Measurements from ENCODE around the gene HELZ. TPM values are rescaled to one million over a fixed set of nuclear protein-coding genes. Genes with fewer than 3 reads are reported as not detected.

Gene HELZ
- total and polyA plus RNA-seq, 2 donors (not counting 1 experiment from before 2014, with no cell fraction given) = 10.4 to 97.8 TPM

GRCh38 chr17:67285360-67285759, 40.4 kb upstream of the HELZ start:
- TF ChIP-seq EZH2 (IDR thresholded peaks at IDR 0.05; ENCODE audit: borderline replicate concordance, insufficient read depth, low read depth, low read length, poor library complexity, severe bottlenecking) = no peak
- H3K4me1 Mint-ChIP-seq = peaks cover 3% of the 10 kb centered on the region
- H2AFZ ChIP-seq (ENCODE audit: insufficient read depth, low read depth, low read length, poor library complexity, severe bottlenecking) = no peak overlapping the region
- H3K4me3 ChIP-seq (ENCODE audit: control extremely low read depth in 1 of 5, extremely low read depth in 1 of 5, insufficient read depth in 1 of 5, low read depth in 2 of 5, low read length in 4 of 5) = no peak overlapping the region
- no peaks in the 10 kb centered on the region for H4K20me1 ChIP-seq (ENCODE audit: control insufficient read depth, insufficient read depth, low read length, poor library complexity, severe bottlenecking)
- ChIA-PET CTCF (interaction anchor here (3.6 kb wide), 1 partner anchor 8 kb away, joined by 11 read pairs; no protein-coding TSS in a partner anchor), POLR2A (no interaction called here)
- no peaks in the 10 kb centered on the region for H3K36me3 ChIP-seq (replicated peaks in 1 of 2; ENCODE audit: control extremely low read depth in 1 of 2, control insufficient read depth in 1 of 2, extremely low read depth in 1 of 2, insufficient read depth in 2 of 2, low read length in 1 of 2)
- H3K27me3 ChIP-seq (replicated peaks in 1 of 4; ENCODE audit: control extremely low read depth in 1 of 4, control insufficient read depth in 3 of 4, insufficient read depth in 4 of 4, low read length in 3 of 4) = no peaks in the 10 kb centered on the region
- no CpG with 5 or more reads among the region's 1 CpG for WGBS (ENCODE audit: insufficient coverage)
- H3K4me3 Mint-ChIP-seq = no peak overlapping the region
- no peaks in the 10 kb centered on the region for H3K79me2 ChIP-seq (ENCODE audit: control insufficient read depth, insufficient read depth, low read length)
- no peaks in the 10 kb centered on the region for H3K27me3 Mint-ChIP-seq
- H3K9me3 ChIP-seq (ENCODE audit: control extremely low read depth in 1 of 3, control insufficient read depth in 2 of 3, insufficient read depth in 1 of 3, low read length in 2 of 3) = no peaks in the 10 kb centered on the region
- no peaks in the 10 kb centered on the region for H3K9me3 Mint-ChIP-seq (ENCODE audit: insufficient read depth)
- intact Hi-C loops (cut with micrococcal nuclease) = no loop called here
- H3K27ac Mint-ChIP-seq = no peak overlapping the region
- no peak overlapping the region for H3K9ac ChIP-seq (ENCODE audit: low read length)
- no peaks in the 10 kb centered on the region for H3K4me1 ChIP-seq (ENCODE audit: control insufficient read depth in 2 of 2, insufficient read depth in 2 of 2, low read length in 2 of 2)
- H3K4me2 ChIP-seq (replicated peaks; ENCODE audit: low read depth, low read length, poor library complexity, severe bottlenecking) = no peak overlapping the region
- no peak for DNase-seq
- no peak for ATAC-seq (ENCODE audit: low read depth)
- no peak overlapping the region for H3K27ac ChIP-seq (ENCODE audit: low read length in 2 of 2)

GRCh38 chr17:67283731-67284516, 38.9 kb upstream of the HELZ start:
- no peak for TF ChIP-seq EZH2 (IDR thresholded peaks at IDR 0.05; ENCODE audit: borderline replicate concordance, insufficient read depth, low read depth, low read length, poor library complexity, severe bottlenecking)
- no peak for TF ChIP-seq CTCF (IDR thresholded peaks at IDR 0.05)
- CTCF ChIA-PET = interaction anchor here (0.6 to 3.6 kb wide), 2 partner anchors 9 to 40 kb away, joined by 3 to 11 read pairs; no protein-coding TSS in a partner anchor
- H3K27ac Mint-ChIP-seq = no peak overlapping the region

More at GRCh38 chr17:67283731-67284516, 38.9 kb upstream of the HELZ start:
- 85% methylated on average over 2 of the region's 5 CpGs for WGBS (ENCODE audit: insufficient coverage)
- Histone ChIP-seq H3K4me3 (ENCODE audit: control extremely low read depth in 1 of 5, extremely low read depth in 1 of 5, insufficient read depth in 1 of 5, low read depth in 2 of 5, low read length in 4 of 5) (no peak overlapping the region), H3K79me2 (ENCODE audit: control insufficient read depth, insufficient read depth, low read length) (no peaks in the 10 kb centered on the region), H3K9ac (ENCODE audit: low read length) (no peak overlapping the region), H3K27me3 (replicated peaks in 1 of 4; ENCODE audit: control extremely low read depth in 1 of 4, control insufficient read depth in 3 of 4, insufficient read depth in 4 of 4, low read length in 3 of 4) (no peaks in the 10 kb centered on the region), H4K20me1 (ENCODE audit: control insufficient read depth, insufficient read depth, low read length, poor library complexity, severe bottlenecking) (no peaks in the 10 kb centered on the region), H3K27ac (ENCODE audit: low read length in 2 of 2) (no peak overlapping the region), H3K9me3 (ENCODE audit: control extremely low read depth in 1 of 3, control insufficient read depth in 2 of 3, insufficient read depth in 1 of 3, low read length in 2 of 3) (no peaks in the 10 kb centered on the region), H3K4me1 (ENCODE audit: control insufficient read depth in 2 of 2, insufficient read depth in 2 of 2, low read length in 2 of 2) (no peaks in the 10 kb centered on the region), H2AFZ (ENCODE audit: insufficient read depth, low read depth, low read length, poor library complexity, severe bottlenecking) (no peak overlapping the region), H3K36me3 (replicated peaks in 1 of 2; ENCODE audit: control extremely low read depth in 1 of 2, control insufficient read depth in 1 of 2, extremely low read depth in 1 of 2, insufficient read depth in 2 of 2, low read length in 1 of 2) (no peaks in the 10 kb centered on the region), H3K4me2 (replicated peaks; ENCODE audit: low read depth, low read length, poor library complexity, severe bottlenecking) (no peak overlapping the region)
- H3K4me1 Mint-ChIP-seq = no peaks in the 10 kb centered on the region
- H3K9me3 Mint-ChIP-seq (ENCODE audit: insufficient read depth) = no peaks in the 10 kb centered on the region
- no peaks in the 10 kb centered on the region for H3K27me3 Mint-ChIP-seq
- DNase-seq (no peak), ATAC-seq (ENCODE audit: low read depth) (no peak)
- POLR2A ChIA-PET = no interaction called here
- no peak overlapping the region for H3K4me3 Mint-ChIP-seq
- intact Hi-C loops (cut with micrococcal nuclease) = no loop called here

Measured in B cell (primary cell).